ENCODE results near the gene GRAMD2A. TPM values are rescaled to one million over a fixed set of nuclear protein-coding genes. Genes with fewer than 3 reads are reported as not detected.

Gene GRAMD2A
- total RNA-seq (2022; extraction: Qiagen RNA extraction; ENCODE audit: low read depth) = 0.07 to 0.21 TPM (median 0.17 TPM) in 3 of 5 replicates, not detected in the others

GRCh38 chr15:72197460-72198355 lies at the start of gene GRAMD2A:
Gene GRAMD2A, minus strand, starts transcription at chr15:72197787.

GRCh38 chr15:72231066-72231832 lies 33.7 kb upstream of the GRAMD2A start, which contains the start of gene PKM:
Gene PKM, minus strand, starts transcription at chr15:72231190. Its CDS starts 12,093 bp downstream, at chr15:72219097.

GRCh38 chr15:72118017-72118978 lies 79.3 kb downstream of the GRAMD2A start, which contains the start of the genes MYO9A and SENP8:
Gene MYO9A, minus strand, starts transcription at chr15:72118150. Its CDS starts 71,587 bp downstream, at chr15:72046563.
Gene SENP8, plus strand, starts transcription at chr15:72118403. Its CDS starts 21,221 bp downstream, at chr15:72139624.

Other genes starting within 250 kb of the GRAMD2A start
- 8.2 to 11.3 TPM (median 10.1 TPM) in 5 replicates for gene MYO9A, start 79.6 kb downstream of the GRAMD2A start, total RNA-seq (2022; extraction: Qiagen RNA extraction; ENCODE audit: low read depth)
- gene SENP8, start 79.4 kb downstream of the GRAMD2A start, total RNA-seq (2022; extraction: Qiagen RNA extraction; ENCODE audit: low read depth) = 1.6 to 2.1 TPM (median 1.7 TPM) in 5 replicates
- 2,891 to 3,252 TPM (median 3,147 TPM) in 5 replicates for gene PKM, start 33.4 kb upstream of the GRAMD2A start, total RNA-seq (2022; extraction: Qiagen RNA extraction; ENCODE audit: low read depth)
- gene PARP6, start 74.8 kb upstream of the GRAMD2A start, total RNA-seq (2022; extraction: Qiagen RNA extraction; ENCODE audit: low read depth) = 48.2 to 63.2 TPM (median 62.4 TPM) in 5 replicates
- 0.11 to 0.24 TPM (median 0.16 TPM) in 5 replicates for gene CELF6, start 122.4 kb upstream of the GRAMD2A start, total RNA-seq (2022; extraction: Qiagen RNA extraction; ENCODE audit: low read depth)
- gene HEXA, start 178.2 kb upstream of the GRAMD2A start, total RNA-seq (2022; extraction: Qiagen RNA extraction; ENCODE audit: low read depth) = 131 to 157 TPM (median 152 TPM) in 5 replicates
- not detected in 5 replicates for gene TMEM202, start 200.5 kb upstream of the GRAMD2A start, total RNA-seq (2022; extraction: Qiagen RNA extraction; ENCODE audit: low read depth)